ENCODE results near the gene PPA1. TPM values are rescaled to one million over a fixed set of nuclear protein-coding genes. Genes with fewer than 3 reads are reported as not detected.
A peak's percentile ranks its signal among the peaks of the same experiment; 100 is the strongest.
"Not testable (repeated sequence)": the region's sequence is repeated elsewhere in the genome, so short reads cannot be mapped to it uniquely, and the experiment has no call there.

The PPA1 gene
- total RNA-seq, 1 donor from 2014 or later: 152 TPM

DNA sequence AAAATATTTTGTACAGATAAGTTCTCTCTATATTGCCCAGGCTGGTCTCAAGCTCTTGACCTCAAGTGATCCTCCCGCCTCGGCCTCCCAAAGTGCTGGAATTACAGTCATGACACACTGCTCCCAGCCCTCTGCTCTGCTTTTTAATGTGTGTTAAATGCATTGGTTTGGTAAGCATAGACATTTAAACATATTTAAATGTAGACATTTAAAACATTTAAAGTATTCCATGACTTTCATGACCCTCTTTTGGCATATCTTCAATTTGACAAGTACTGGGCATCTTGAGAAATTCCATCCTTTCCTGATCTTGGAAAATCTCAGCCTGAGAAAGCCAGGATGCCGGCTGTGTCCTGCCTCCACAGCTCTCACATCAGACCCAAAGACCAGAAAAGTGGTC lies 57.7 kb downstream of the PPA1 start:
- DNase-seq (ENCODE audit: low read depth): no peak

DNA sequence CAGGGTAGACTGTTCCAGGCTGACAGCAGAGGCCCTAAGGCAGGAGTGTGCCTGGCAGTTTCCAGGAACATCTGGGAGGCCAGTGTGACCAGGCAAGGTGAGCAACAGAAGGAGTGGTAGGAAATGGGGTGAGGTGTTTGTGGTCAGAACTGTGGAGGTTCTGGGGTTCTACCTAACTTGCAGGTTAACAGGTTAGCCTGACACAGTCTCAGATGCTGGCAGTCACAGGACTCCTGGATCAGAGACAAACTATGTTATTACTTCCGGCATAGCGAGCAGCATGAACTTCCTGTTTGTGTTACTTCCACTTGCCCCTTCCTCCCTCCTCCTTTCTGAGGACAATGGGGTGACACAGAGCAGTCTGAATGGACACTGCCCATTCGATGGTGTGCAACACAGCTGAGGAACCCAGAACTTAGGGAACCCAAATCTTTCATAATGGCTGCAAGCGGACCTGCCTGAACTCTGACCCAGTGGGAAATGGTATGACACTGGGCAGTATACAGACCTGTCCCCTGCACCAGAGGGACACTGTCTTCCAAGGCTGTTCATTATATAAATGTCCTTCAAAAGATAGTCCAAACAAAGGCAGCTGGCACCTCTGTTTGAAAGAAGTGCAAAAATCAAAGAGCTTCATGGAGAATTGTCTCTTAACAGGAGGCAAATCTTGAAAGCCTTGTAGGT lies 59.0 kb downstream of the PPA1 start:
- no peak for DNase-seq (ENCODE audit: low read depth)

DNA sequence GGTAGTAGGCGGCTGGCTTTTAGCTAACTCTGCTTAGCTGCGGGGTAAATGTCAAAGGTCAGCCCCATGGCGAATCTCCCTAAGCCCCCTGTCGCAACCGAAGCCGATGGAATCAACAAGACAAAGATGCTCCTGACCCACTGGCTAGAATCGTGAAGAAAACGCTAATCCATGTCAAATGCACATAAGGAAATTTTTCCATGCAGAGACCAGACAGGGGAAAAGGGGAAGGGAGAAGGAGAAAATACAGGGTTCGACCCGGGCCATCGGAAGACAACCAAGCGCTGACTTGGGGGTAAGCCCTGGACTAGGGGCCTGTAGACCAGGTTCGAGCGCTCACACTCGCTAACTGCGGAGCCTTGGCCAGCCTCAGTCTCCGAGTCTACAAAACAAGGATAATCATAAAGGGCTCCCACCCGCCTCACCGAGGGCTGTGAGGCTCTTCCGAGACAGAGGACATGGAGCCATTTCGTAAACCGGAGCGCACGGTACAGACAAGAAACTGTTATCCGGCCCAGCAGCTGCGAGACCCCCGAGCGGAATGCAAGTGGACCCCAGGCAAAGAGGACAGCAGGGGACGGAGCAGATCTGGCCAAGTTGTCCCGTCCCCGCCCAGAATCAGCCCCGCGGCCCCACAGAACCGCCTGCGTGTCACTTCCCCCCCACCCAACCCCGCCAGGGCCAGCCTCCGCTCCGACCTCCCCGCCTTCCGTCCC lies 63.4 kb downstream of the PPA1 start:
- DNase-seq (ENCODE audit: low read depth): no peak

DNA sequence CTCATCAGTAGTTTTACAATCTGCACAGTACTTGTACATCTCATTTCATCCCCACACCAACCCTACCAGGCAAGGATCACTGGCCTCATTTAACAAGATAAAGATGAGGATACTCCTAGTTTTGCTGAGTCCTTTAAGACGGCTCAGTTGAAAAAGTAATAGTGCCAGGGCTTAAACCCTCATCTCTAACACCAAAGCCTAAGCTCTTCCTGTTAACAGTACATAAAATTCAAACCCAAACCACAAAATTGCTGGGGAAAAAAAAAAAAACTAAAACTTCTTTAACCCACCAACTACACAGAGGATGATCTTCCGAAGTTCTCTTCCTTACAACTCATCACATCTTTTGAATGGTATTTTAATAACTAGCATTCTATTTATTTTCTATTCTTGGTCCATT lies 64.2 kb downstream of the PPA1 start:
- DNase-seq (ENCODE audit: low read depth): no peak

DNA sequence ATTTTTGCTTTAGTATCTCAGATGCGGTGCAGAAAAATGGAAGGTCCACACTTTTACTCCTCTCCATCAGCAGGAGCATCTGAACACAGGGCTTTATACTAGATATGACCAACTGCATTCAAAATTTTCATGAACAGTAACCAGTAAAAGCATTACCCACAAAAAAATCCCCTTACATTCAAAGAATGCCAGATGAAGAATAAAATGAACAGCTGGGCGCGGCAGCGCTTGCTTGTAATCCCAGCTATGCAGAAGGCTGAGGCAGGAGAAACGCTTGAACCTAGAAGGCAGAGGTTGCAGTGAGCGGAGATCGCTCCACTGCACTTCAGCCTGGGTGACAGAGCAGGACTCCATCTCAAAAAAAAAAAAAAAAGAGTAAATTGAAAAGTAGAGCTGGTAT lies 66.0 kb downstream of the PPA1 start:
- peak; percentile 59 for DNase-seq (ENCODE audit: low read depth)

DNA sequence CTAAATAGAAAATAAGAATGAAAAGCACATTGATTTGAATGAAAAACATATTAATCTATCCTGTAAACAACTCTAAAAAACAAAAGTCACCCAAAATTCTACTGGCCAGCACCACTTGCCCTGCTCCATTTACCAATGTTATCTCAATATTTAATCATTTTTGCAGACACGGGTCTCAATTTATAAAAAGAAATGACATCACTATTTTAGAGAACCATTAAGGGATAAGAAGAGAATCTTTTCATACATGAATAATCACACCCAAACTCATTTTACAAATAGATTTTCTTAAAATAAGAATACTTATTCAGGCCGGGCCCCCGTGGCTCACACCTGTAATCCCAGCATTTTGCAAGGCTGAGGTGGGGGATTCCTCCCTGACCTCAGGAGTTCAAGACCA lies 66.8 kb downstream of the PPA1 start:
- no peak for DNase-seq (ENCODE audit: low read depth)

DNA sequence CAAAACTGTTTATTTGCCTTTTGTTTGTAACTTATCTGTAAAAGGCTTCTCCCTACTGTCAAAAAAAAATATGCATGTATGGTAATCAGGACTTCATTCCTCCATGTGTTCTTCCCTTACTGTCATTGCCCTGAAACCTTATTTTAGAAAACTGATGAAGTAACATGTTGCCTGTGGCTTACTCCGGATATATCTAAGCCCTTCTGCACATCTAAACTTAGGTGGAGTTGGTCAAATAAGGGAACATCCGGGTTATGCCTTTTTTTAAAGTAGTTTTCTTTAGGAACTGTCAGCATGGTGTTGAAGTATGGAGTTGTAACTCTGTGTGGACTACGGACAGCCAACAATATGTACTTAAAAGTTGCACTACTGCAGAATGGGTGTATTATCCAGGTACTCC lies 69.1 kb downstream of the PPA1 start:
- DNase-seq (ENCODE audit: low read depth): peak; percentile 17

DNA sequence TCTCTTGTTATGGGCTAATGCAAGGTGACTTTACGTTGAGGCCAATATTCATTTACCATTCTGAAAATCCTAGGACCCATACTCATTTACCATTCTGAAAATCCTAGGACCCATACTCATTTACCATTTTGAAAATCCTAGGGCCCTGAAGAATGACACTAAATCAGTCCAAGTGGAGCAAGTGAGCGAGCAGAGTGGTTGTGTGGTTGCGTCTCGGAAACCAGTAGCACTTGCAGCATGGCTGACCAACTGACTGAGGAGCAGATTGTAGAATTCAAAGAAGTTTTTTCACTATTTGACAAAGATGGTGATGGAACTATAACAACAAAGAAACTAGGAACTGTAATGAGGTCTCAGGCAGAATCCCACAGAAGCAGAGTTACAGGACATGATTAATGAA lies 69.8 kb downstream of the PPA1 start:
- DNase-seq (ENCODE audit: low read depth): no peak

DNA sequence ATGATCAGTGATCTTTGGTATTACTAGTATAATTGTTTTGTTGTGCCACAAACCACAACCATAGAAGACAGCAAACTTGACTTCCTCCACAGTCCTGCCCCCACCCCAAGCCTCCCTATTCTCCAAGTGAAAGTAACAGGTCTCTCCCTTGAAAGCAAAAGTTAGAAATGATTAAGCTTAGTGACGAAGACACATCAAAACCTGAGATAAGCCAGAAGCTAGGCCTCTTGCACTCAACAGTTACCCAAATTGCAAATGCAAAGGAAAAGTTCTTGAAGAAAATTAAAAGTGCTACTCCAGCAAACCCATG lies 70.4 kb downstream of the PPA1 start:
- DNase-seq (ENCODE audit: low read depth): no peak

DNA sequence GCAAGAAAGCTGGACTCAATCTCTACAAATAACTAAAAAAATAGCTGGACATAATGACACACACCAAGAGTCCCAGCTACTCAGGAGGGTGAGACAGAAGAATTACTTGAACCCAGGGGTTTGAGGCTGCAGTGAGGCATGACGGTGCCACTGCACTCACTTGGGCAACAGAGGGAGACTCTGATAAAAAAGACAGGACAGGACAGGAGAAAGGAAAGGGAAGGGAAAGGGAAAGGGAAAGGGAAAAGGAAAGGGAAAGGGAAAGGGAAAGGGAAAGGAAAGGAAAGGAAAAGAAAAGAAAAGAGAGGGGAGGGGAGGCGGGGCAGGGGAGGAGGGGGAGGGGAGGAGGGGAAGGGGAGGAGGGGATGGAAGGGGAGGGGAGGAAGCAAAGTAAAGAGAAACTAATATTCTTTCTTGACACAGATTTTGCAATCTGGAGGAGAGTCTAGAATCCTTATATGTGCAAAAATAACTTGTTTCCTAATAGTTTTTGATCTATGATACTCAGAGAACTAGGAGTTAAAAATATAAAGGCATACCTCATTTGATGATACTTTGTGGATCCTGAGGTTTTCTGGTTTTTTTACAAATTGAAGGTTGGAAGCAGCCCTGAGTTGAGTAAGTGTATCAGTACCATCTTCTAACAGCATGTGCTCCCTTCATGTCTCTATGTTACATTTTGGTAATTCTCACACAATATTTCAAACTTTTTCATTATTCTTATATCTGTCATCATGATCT lies 70.9 kb downstream of the PPA1 start:
- no peak for DNase-seq (ENCODE audit: low read depth)

DNA sequence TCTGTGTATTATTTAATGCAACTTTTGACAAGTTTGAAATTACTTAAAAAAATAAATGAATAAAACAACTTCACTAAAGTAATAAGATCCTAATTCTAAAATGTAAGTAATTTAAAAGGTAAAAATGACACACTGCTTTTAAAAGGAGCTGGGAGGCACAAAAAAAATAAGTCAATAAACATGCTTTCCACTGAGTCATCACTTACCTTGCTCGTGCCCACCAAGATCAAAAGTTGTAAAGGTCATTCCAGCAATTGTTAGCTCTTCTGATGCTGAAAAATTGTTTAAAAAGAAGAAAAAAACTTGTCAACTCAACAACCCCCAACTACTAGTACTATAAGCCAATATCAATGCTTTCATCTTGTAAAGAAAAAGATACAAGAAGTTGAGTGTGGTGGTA lies 72.4 kb downstream of the PPA1 start:
- DNase-seq (ENCODE audit: low read depth): no peak

DNA sequence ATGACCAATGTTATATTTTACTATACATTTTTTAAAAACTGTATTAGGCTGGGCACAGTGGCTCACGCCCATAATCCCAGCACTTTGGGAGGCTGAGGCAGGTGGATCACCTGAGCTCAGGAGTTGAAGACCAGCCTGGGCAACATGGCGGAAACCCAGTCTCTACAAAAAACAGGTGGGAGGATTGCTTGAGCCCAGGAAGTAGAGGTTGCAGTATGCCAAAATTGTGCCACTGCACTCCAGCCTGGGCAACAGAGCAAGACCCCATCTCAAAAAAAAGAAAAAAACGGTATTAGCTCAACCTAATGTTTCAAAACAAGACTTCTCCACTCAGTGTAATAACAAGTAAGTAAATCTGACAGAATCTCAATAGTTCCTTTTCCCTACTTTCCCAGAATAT lies 73.9 kb downstream of the PPA1 start:
- DNase-seq (ENCODE audit: low read depth): not testable (repeated sequence)

DNA sequence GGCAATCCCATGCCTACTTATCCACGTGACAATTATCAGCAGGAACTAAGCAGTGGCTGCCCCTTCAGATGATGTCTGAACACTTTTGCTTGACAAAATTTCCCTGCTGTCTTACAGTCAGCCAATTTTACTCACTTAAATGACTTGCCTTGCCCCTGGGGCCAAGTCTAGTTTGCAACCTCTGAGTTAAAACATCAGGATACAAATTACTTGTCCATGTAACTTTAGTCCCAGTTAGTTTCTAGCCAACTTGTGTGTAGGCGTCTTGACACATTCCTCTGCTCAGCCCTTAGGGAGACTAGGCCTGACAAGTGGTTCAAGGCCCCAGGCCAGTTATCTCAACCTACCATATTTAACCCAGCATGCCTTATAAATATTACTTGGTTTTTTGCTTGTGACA lies 75.1 kb downstream of the PPA1 start:
- no peak for DNase-seq (ENCODE audit: low read depth)

DNA sequence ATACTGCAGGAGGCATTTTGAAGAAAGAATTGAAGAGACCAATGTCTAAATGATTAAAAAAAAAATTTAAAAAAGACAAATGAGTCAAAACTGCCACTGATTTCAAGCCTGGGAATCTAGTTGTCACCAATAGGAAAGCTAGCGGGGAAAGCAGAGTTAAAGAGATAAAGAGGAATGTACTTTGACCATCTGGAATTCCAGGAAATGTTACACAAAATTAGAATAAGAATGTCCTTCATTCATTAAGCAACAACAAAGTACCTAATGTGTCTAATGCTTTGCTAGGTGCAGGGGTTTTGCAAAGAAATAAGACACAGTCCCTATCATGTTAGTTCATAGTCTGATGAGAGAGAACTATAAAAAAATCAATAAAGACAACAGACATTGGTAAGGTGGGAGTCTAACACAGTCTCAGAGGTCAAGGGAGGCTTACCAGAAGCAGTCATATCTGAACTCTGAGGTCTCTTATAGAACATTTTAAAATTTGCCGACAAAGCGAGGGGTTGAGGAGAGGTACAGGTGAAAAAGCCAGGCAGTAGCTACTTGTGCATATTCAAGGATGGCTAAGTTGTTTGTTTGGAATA lies 77.9 kb downstream of the PPA1 start:
- no peak for DNase-seq (ENCODE audit: low read depth)

Other genes starting within 250 kb of the PPA1 start
- 10.5 and 11.2 TPM in 2 replicates for gene MACROH2A2, start 180.6 kb downstream of the PPA1 start, total RNA-seq
- 15.8 and 18.3 TPM in 2 replicates for gene AIFM2, start 100.6 kb downstream of the PPA1 start, total RNA-seq
- 14.7 and 15.2 TPM in 2 replicates for gene TYSND1, start 86.7 kb downstream of the PPA1 start, total RNA-seq
- gene SAR1A, start 62.9 kb downstream of the PPA1 start, total RNA-seq: 99.2 and 99.6 TPM in 2 replicates
- gene NPFFR1, start 50.6 kb upstream of the PPA1 start, total RNA-seq: not detected in 2 replicates
- gene LRRC20, start 149.2 kb upstream of the PPA1 start, total RNA-seq: 17.3 and 23.9 TPM in 2 replicates
- 70.7 and 75.3 TPM in 2 replicates for gene EIF4EBP2, start 170.7 kb upstream of the PPA1 start, total RNA-seq
- gene NODAL, start 208.3 kb upstream of the PPA1 start, total RNA-seq: not detected in 2 replicates
- 0.21 and 0.31 TPM in 2 replicates for gene PALD1, start 245.3 kb upstream of the PPA1 start, total RNA-seq